H1 (cell line): ENCODE results near the gene SLC6A2. TPM values are rescaled to one million over a fixed set of nuclear protein-coding genes. Genes with fewer than 3 reads are reported as not detected.

Experiments
- CTCF ChIA-PET: fragments of 300-600 bp; sonication (Branson Sonifier 250); formaldehyde crosslinking; loops from one replicate; lab custom pipeline; 2021; ENCODE audit not compliant: partially characterized antibody; lab: Charles Lee
- POLR2A ChIA-PET: fragments of 300-600 bp; sonication (Branson Sonifier 250); formaldehyde crosslinking; loops from one replicate; lab custom pipeline; 2021; ENCODE audit warnings: inconsistent platforms; ENCODE audit not compliant: partially characterized antibody; lab: Charles Lee
- DNase-seq, 2 experiments: peaks; one replicate each; pipeline versions ENCODE4 v3.0.0 to v3.0.0-alpha.2; 2010 to 2022; ENCODE audit warnings: low spot score in 2 of 2, low read depth in 1 of 2, mixed read lengths in 1 of 2
- FAIRE-seq: peaks from 2 replicates; lab custom pipeline; 2011; peaks lifted over from hg19 to GRCh38; lab: Jason Lieb, UNC
- H2AFZ ChIP-seq: 2 replicates; pipeline ENCODE4 v1.8.1; 2012; ENCODE audit warnings: low read length, inconsistent platforms
- H2AK5ac ChIP-seq: 2 replicates; pipeline ENCODE4 v1.6.1; 2013; ENCODE audit warnings: low read depth, low read length
- H2BK120ac ChIP-seq: replicated peaks from 2 replicates; pipeline ENCODE3; 2013; ENCODE audit warnings: low read depth, low read length, inconsistent platforms
- H2BK12ac ChIP-seq: 2 replicates; pipeline ENCODE4 v1.6.1; 2013; ENCODE audit warnings: low read depth, low read length
- H2BK15ac ChIP-seq: 2 replicates; pipeline ENCODE4 v1.6.1; 2013; ENCODE audit warnings: low read length
- H2BK20ac ChIP-seq: 2 replicates; pipeline ENCODE4 v1.6.1; 2013; ENCODE audit warnings: low read length
- H2BK5ac ChIP-seq: 2 replicates; pipeline ENCODE4 v1.6.1; 2013; ENCODE audit warnings: low read depth, low read length
- H3K14ac ChIP-seq: 2 replicates; pipeline ENCODE4 v1.6.1; 2013; ENCODE audit warnings: inconsistent platforms; ENCODE audit not compliant: insufficient read length
- H3K18ac ChIP-seq: 2 replicates; pipeline ENCODE4 v1.6.1; 2013; ENCODE audit warnings: low read length; ENCODE audit errors: extremely low read depth
- H3K23ac ChIP-seq: 2 replicates; pipeline ENCODE4 v1.6.1; 2013; ENCODE audit warnings: inconsistent platforms; ENCODE audit not compliant: insufficient read length
- H3K23me2 ChIP-seq: 2 replicates; pipeline ENCODE4 v1.6.1; 2013; ENCODE audit warnings: low read depth, low read length
- H3K27ac ChIP-seq: 2 replicates; pipeline ENCODE4 v1.6.1; 2011; ENCODE audit warnings: low read depth, low read length, inconsistent platforms
- H3K27me3 ChIP-seq, 4 experiments: replicated peaks in 1 of 4; 1 replicate in 1 of 4; 2 replicates in 3 of 4; pipeline versions ENCODE4 v1.6.1 to v1.8.1; 2011 to 2013; ENCODE audit warnings: low read length in 3 of 4, mild to moderate bottlenecking in 3 of 4, inconsistent platforms in 2 of 4, mixed read lengths in 2 of 4, moderate library complexity in 1 of 4; ENCODE audit not compliant: control insufficient read depth in 3 of 4, insufficient read depth in 3 of 4; ENCODE audit errors: extremely low read depth in 1 of 4
- H3K36me3 ChIP-seq, 4 experiments: 2 replicates each; pipeline versions ENCODE4 v1.6.1 to v1.8.1; 2011 to 2013; ENCODE audit warnings: mild to moderate bottlenecking in 4 of 4, low read length in 3 of 4, moderate library complexity in 2 of 4, control low read depth in 1 of 4, inconsistent platforms in 1 of 4; ENCODE audit not compliant: insufficient read depth in 4 of 4, control insufficient read depth in 2 of 4
- H3K4ac ChIP-seq: replicated peaks from 2 replicates; pipeline ENCODE3; 2013; ENCODE audit warnings: low read length, low read depth, mixed read lengths, inconsistent platforms; ENCODE audit not compliant: insufficient read length
- H3K4me1 ChIP-seq, 4 experiments: replicated peaks in 1 of 4; 1 replicate in 1 of 4; 2 replicates in 3 of 4; pipeline versions ENCODE4 v1.6.1 to v1.8.1; 2011 to 2013; ENCODE audit warnings: low read length in 3 of 4, inconsistent platforms in 2 of 4, mixed read lengths in 1 of 4; ENCODE audit not compliant: insufficient read depth in 4 of 4, control insufficient read depth in 3 of 4
- H3K4me2 ChIP-seq, 2 experiments: 2 replicates each; pipeline versions ENCODE4 v1.6.1 to v1.8.1; 2011 to 2013; ENCODE audit warnings: low read depth in 2 of 2, low read length in 2 of 2, control low read depth in 1 of 2, inconsistent platforms in 1 of 2, mild to moderate bottlenecking in 1 of 2; ENCODE audit not compliant: insufficient read depth in 1 of 2
- H3K4me3 ChIP-seq, 4 experiments: fragments of 200-600, 300-600 bp in 1 of 4; sonication (generic), shearing (Covaris generic), sonication (Bioruptor Twin) in 1 of 4; 2 replicates each; pipeline versions ENCODE4 v1.5.1 to v1.8.1; 2011 to 2016; ENCODE audit warnings: low read length in 4 of 4, low read depth in 3 of 4, control low read depth in 2 of 4, inconsistent platforms in 2 of 4, mild to moderate bottlenecking in 2 of 4, mixed read lengths in 1 of 4, moderate library complexity in 1 of 4; ENCODE audit not compliant: insufficient read depth in 2 of 4; ENCODE audit errors: extremely low read depth in 1 of 4
- H3K56ac ChIP-seq: replicated peaks from 2 replicates; pipeline ENCODE3; 2013; ENCODE audit warnings: low read depth, mild to moderate bottlenecking, mixed read lengths, low read length, inconsistent platforms; ENCODE audit not compliant: insufficient read length
- H3K79me1 ChIP-seq: 2 replicates; pipeline ENCODE4 v1.6.1; 2013; ENCODE audit warnings: low read depth, low read length, control low read depth
- H3K79me2 ChIP-seq, 2 experiments: 2 replicates each; pipeline versions ENCODE4 v1.6.1 to v1.8.1; 2012 to 2013; ENCODE audit warnings: low read length in 2 of 2, mild to moderate bottlenecking in 2 of 2, inconsistent platforms in 1 of 2; ENCODE audit not compliant: insufficient read depth in 2 of 2, control insufficient read depth in 1 of 2
- H3K9ac ChIP-seq, 4 experiments: replicated peaks in 1 of 4; 1 replicate in 1 of 4; 2 replicates in 3 of 4; pipeline versions ENCODE4 v1.6.1 to v1.8.1; 2011 to 2013; ENCODE audit warnings: low read depth in 3 of 4, low read length in 3 of 4, control low read depth in 2 of 4, mild to moderate bottlenecking in 2 of 4, moderate library complexity in 2 of 4, inconsistent platforms in 1 of 4; ENCODE audit errors: extremely low read depth in 1 of 4
- H3K9me3 ChIP-seq, 2 experiments: 2 replicates each; pipeline versions ENCODE4 v1.6.1 to v1.8.1; 2012 to 2013; ENCODE audit warnings: mild to moderate bottlenecking in 2 of 2, moderate library complexity in 2 of 2, control low read depth in 1 of 2, inconsistent platforms in 1 of 2, low read depth in 1 of 2, low read length in 1 of 2, mixed read lengths in 1 of 2; ENCODE audit not compliant: insufficient read depth in 2 of 2
- H4K20me1 ChIP-seq, 2 experiments: replicated peaks in 1 of 2; 2 replicates each; pipeline versions ENCODE3 to v1.8.1; 2011 to 2013; ENCODE audit warnings: inconsistent platforms in 2 of 2, low read length in 2 of 2, mild to moderate bottlenecking in 1 of 2; ENCODE audit not compliant: insufficient read depth in 2 of 2, control insufficient read depth in 1 of 2
- H4K5ac ChIP-seq: 2 replicates; pipeline ENCODE4 v1.6.1; 2013; ENCODE audit warnings: low read length, low read depth, mixed read lengths, inconsistent platforms; ENCODE audit not compliant: insufficient read length
- H4K8ac ChIP-seq: 2 replicates; pipeline ENCODE4 v1.8.0; 2013; ENCODE audit warnings: mild to moderate bottlenecking, moderate library complexity, low read length, inconsistent platforms; ENCODE audit not compliant: insufficient read depth; ENCODE audit errors: extremely low read depth
- H4K91ac ChIP-seq: replicated peaks from 2 replicates; pipeline ENCODE3; 2013; ENCODE audit warnings: low read length, mixed read lengths, inconsistent platforms; ENCODE audit not compliant: insufficient read length
- CREB1 ChIP-seq: IDR thresholded peaks from 2 replicates; pipeline ENCODE4 v1.6.1; 2012; ENCODE audit warnings: inconsistent platforms
- CTBP2 ChIP-seq: IDR thresholded peaks from 2 replicates; pipeline ENCODE4 v1.7.0; 2011; ENCODE audit warnings: borderline replicate concordance, mild to moderate bottlenecking, moderate library complexity, mixed read lengths, low read length; ENCODE audit not compliant: insufficient read depth, insufficient read length
- KDM4A ChIP-seq: IDR thresholded peaks from one replicate; pipeline ENCODE4 v1.7.1; 2012; ENCODE audit warnings: low read depth, mild to moderate bottlenecking, moderate library complexity, low read length, inconsistent platforms; ENCODE audit not compliant: severe bottlenecking
- NRF1 ChIP-seq: IDR thresholded peaks from 2 replicates; pipeline ENCODE4 v1.6.1; 2011; ENCODE audit warnings: mild to moderate bottlenecking, low read depth, low read length, improper control_type of control experiment
- SP1 ChIP-seq: IDR thresholded peaks from 2 replicates; pipeline ENCODE4 v1.6.1; 2011; ENCODE audit warnings: low read depth, low read length
- TAF7 ChIP-seq: optimal IDR thresholded peaks from 2 replicates; pipeline ENCODE3; 2011; ENCODE audit warnings: low read depth, mild to moderate bottlenecking, inconsistent platforms, low read length, moderate library complexity, borderline replicate concordance
- TBP ChIP-seq: IDR thresholded peaks from 2 replicates; pipeline ENCODE4 v1.6.1; 2011; ENCODE audit warnings: low read depth, low read length, improper control_type of control experiment
- USF2 ChIP-seq: IDR thresholded peaks from 2 replicates; pipeline ENCODE4 v1.6.1; 2011; ENCODE audit warnings: low read length, improper control_type of control experiment
- WGBS, 2 experiments: shearing (Covaris generic) in 1 of 2; methylation state at CpG; one replicate each; pipeline versions ENCODE4 v1.1.6 to v1.1.7; 2013 to 2015; ENCODE audit warnings: low lambda C conversion rate in 2 of 2, mixed read lengths in 2 of 2, inconsistent platforms in 1 of 2, low coverage in 1 of 2, missing lambda C conversion rate in 1 of 2; ENCODE audit not compliant: insufficient replicate concordance in 2 of 2, insufficient coverage in 1 of 2, insufficient read length in 1 of 2; ENCODE audit errors: extremely low coverage in 1 of 2, missing lambda C conversion rate in 1 of 2; 5-methylcytosine and 5-hydroxymethylcytosine counted together
- polyA plus RNA-seq, 7 experiments: library from polyadenylated mRNA; depleted of rRNA in 3 of 7; stranded (reverse) in 5 of 7; unstranded in 2 of 7; fragments of >200 nt in 5 of 7; fragments of 200-250 nt in 2 of 7; gene quantifications; 1 replicate in 5 of 7; 2 replicates in 1 of 7; 4 replicates in 1 of 7; pipeline versions ENCODE4 v1.2.1 to v1.2.3, GENCODE V29; 2011 to 2013; ENCODE audit warnings: missing spikeins in 2 of 7, mixed read lengths in 2 of 7
- total RNA-seq: library from RNA; stranded (reverse); fragmentation: NEBNext Ultra II Directional; extraction: Animal tissue kit (Norgen Biotek cat#: 25700); gene quantifications from 2 replicates; pipeline ENCODE4 v1.2.1, GENCODE V29; 2021

The SLC6A2 gene
- total and polyA plus RNA-seq, 2 of the 8 experiments (the other 6 are each of a cell fraction or from before 2014, with no cell fraction given), result 0.35 TPM; not detected in 1

- Histone ChIP-seq H3K79me1 (no peaks in the 10 kb centered on the region), H2BK5ac (no peak overlapping the region), H3K18ac (no peak overlapping the region), H4K20me1 (peaks cover 0 to 3% of the 10 kb centered on the region in 2 experiments), H3K23me2 (peaks cover 16% of the 10 kb centered on the region), H3K9me3 (no peaks in the 10 kb centered on the region), H2BK20ac (no peak overlapping the region), H3K56ac (no peak overlapping the region), H3K27ac (no peak overlapping the region), H4K5ac (no peak overlapping the region), H3K14ac (no peak overlapping the region), H4K91ac (no peak overlapping the region), H3K27me3 (peaks cover 38 to 63% (median 50%) of the 10 kb centered on the region in 4 experiments), H3K23ac (no peak overlapping the region), H3K79me2 (no peaks in the 10 kb centered on the region), H3K4ac (no peak overlapping the region), H3K4me1 (peaks cover 0 to 3% (median 1%) of the 10 kb centered on the region in 4 experiments; a peak in 4 of 7 replicates), H2BK15ac (no peak overlapping the region), H3K4me2 (no peak overlapping the region; a peak in 1 of 4 replicates), H3K4me3 (no peak overlapping the region), H2AFZ (no peak overlapping the region), H3K36me3 (no peaks in the 10 kb centered on the region), H2BK120ac (no peak overlapping the region), H2BK12ac (no peak overlapping the region), H4K8ac (no peak overlapping the region), H2AK5ac (no peak overlapping the region), H3K9ac (no peak overlapping the region)
- CTCF ChIA-PET, result interaction anchor here (0.6 to 7.7 kb wide), 11 partner anchors 10 to 191 kb away, joined by 3 to 94 read pairs (median 8); no protein-coding TSS in a partner anchor
- DNase-seq (no peak), FAIRE-seq (no peak)
- POLR2A ChIA-PET, result no interaction called here
- WGBS, 2 experiments, result 76% methylated on average over 3 of the region's 3 CpGs; no CpG with 5 or more reads in 1 of the 2 experiments
- TF ChIP-seq USF2 (no peak), KDM4A (no peak), CREB1 (no peak), TBP (no peak), TAF7 (no peak), NRF1 (no peak), CTBP2 (no peak), SP1 (no peak)
These were observed 1.8 kb downstream of the SLC6A2 start for GRCh38 chr16:55657616-55658015.
